Stimulated activated CD4-positive, alpha-beta T cell treated with anti-CD3 and anti-CD28 coated beads, Interleukin-12 subunit alpha, Interleukin-12 subunit beta, amount 100 ng/mL, for 48 hours (primary cell): ENCODE results near the gene GYS2.

Source experiments
- DNase-seq, 3 donors: peaks; one replicate each; pipeline ENCODE4 v3.0.0-alpha.2; 2020; ENCODE audit warnings: low read depth in 2 of 3, low spot score in 1 of 3

The GYS2 gene

GRCh38 chr12:21505888-21506287 is 98.8 kb downstream of the GYS2 start:
- no peak for DNase-seq

GRCh38 chr12:21502872-21503271 is 101.8 kb downstream of the GYS2 start:
- DNase-seq = no peak

GRCh38 chr12:21502164-21502496 is 102.5 kb downstream of the GYS2 start:
- peak in 1 of 3 donors; percentile 13 for DNase-seq

GRCh38 chr12:21501258-21502163 is 103.1 kb downstream of the GYS2 start, which contains the start of the genes GOLT1B and RECQL:
Gene GOLT1B (plus strand): TSS chr12:21501789. CDS start chr12:21501924, 135 bp downstream.
Gene RECQL (minus strand): TSS chr12:21501635. CDS start chr12:21499570, 2,065 bp downstream.
- DNase-seq = peak; percentile 82 to 87 (median 85)

DNA sequence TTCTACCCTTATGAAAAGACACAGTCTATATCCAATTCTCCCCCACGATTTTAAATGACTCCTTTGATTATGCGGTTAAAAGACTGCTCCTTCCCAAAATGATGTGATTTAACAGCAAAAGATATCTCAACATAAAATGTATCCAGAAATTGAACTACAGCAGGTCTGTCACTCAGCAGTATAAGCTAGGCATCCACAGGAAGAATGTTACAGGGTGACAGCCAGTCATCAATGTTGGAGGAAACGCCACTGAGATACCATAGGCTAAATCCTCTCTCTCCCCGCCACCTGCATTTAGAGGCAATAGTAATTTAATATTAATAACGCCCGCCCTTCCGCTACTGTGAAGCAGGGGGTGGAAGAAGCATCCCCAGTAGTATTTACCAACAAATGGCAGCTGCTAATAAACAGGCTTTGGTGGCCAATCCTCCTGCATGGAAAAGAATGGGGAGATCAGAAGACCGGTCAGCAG is 103.8 kb downstream of the GYS2 start:
- no peak for DNase-seq

GRCh38 chr12:21499765-21500164 is 104.9 kb downstream of the GYS2 start:
- DNase-seq = no peak
